ENCODE data around the gene ZNFX1. TPM values are rescaled to one million over a fixed set of nuclear protein-coding genes. Genes with fewer than 3 reads are reported as not detected.
"Not testable (repeated sequence)": the region's sequence is repeated elsewhere in the genome, so short reads cannot be mapped to it uniquely, and the experiment has no call there.

ZNFX1 gene
- 10 to 100 TPM; 56.4 to 57.2 TPM for total RNA-seq
- 10 to 100 TPM; 28.1 to 45.0 (median 35.8) TPM for polyA plus RNA-seq
- total RNA-seq = 146 to 321 (median 218) reads per million in 6 experiments

DNA sequence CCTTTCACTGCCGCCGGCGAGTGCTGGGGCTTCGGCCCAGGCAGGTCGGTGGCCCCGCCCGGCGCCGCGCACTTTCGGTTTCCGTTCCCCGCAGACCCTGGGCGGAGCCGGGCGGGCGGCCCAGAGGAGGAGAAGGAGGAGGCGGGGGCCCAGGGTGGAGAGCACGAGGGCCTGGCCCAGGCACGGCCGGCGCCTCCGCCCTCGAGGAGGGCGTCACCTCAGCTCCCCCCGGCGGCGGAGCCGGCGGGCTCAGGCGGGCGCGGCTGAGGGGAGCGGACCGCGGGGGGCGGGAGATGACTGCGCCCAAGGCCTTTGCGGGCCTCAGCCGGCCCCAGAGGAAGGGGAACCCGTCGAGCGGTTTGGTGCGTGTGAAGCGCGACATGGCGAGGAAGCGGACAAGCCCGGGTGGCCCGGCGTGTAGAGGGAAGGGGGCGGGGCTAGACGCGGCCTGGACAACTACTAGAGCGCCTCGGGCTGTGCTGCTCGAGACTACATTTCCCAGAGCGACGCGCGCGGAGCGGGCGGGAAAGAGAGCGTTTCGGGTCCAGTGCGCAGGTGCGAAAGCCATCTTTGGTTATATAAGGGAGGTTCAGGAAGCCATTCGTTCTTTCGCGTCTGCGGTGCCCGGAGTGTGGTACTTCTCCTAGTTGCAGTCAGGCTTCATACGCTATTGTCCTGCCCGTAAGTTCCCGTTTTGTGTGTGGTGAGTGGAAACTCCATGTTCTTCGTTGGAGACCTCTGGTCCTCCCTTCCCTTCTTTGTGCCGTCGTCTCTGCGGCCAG lies at the start of gene ZNFX1:
Gene ZNFX1, minus strand, starts transcription at position 22 of the 782 bp plus-strand sequence. CDS start 2,218 bp downstream, outside the sequence.
- Mint-ChIP-seq H3K4me3 (peak within 1 kb of the TSS; percentile 93 to 100 (median 96)), H3K27ac (peak within 1 kb of the TSS; percentile 95 to 99 (median 98)), H3K4me1 (peaks cover 38 to 77% (median 71%) of the 10 kb centered on the region in 4 donors), H3K9me3 (peaks cover 4 to 49% (median 27%) of the 10 kb centered on the region in 9 donors), H3K27me3 (peaks cover 0 to 3% (median 0%) of the 10 kb centered on the region in 5 donors), H3K36me3 (peaks cover 38 to 76% (median 52%) of the 10 kb centered on the region in 3 donors)
- peak; percentile 83 to 87 for ATAC-seq
- DNase-seq = peak; percentile 95 to 99 (median 98)
- POLR2A ChIA-PET = interaction anchor here (0.6 to 3.9 kb wide), 23 partner anchors 9 to 600 kb away, joined by 3 to 41 read pairs (median 4); partner anchors contain the start of genes DDX27, SLC9A8 and STAU1

DNA sequence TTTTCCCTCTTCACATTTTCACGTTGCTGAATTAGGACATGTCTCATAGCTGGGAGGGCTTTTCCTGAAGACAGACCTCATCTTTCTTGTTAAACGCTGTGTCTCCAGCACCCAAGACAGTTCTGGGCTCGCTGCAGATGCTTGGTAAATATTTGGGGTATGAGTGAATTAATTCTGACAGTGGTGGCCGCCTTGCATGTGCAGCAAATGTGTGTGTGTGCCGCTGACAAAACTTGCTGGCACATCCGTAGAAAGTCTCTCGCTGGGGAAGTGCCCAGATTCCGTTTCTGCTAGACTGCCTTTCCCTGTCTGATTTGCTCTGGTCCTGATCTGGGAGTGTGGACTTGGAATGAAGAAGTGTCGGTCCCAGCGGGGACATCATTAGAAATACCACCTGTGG lies 48.2 kb upstream of the ZNFX1 start:
- H3K4me3 Mint-ChIP-seq = no peak overlapping the region
- no peak for DNase-seq
- no peaks in the 10 kb centered on the region for H3K9me3 Mint-ChIP-seq
- H3K27ac Mint-ChIP-seq = no peak overlapping the region
- ATAC-seq = no peak
- POLR2A ChIA-PET = no interaction called here
- no peaks in the 10 kb centered on the region for H3K36me3 Mint-ChIP-seq
- peaks cover 9 to 22% (median 13%) of the 10 kb centered on the region in 4 donors for H3K4me1 Mint-ChIP-seq
- peaks cover 10 to 22% (median 13%) of the 10 kb centered on the region in 5 donors for H3K27me3 Mint-ChIP-seq

DNA sequence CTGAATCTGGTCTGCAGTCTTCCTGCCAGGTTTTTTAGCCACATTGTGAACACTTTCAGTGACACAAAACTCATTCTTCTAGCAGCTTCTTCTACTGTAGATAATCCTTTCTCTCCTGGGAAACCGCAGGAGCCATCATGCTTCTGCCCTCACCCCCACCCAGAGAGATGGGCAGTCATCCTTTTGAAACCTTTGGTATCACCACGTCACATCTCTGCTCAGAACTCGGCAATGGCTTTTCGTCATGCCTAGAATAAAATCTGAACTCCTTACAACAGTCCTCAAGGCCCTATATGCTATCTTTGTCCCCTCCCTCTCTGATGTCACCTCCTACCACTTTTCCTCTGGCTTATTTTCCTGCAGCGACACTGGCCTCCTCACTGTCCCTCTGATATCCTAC lies 46.4 kb upstream of the ZNFX1 start:
- H3K9me3 Mint-ChIP-seq = no peaks in the 10 kb centered on the region
- no peaks in the 10 kb centered on the region for H3K36me3 Mint-ChIP-seq
- no peak for DNase-seq
- ATAC-seq = no peak
- H3K4me1 Mint-ChIP-seq = peaks cover 9 to 24% (median 16%) of the 10 kb centered on the region in 4 donors
- POLR2A ChIA-PET = interaction anchor here (0.7 to 1.6 kb wide), 4 partner anchors 9 to 62 kb away, joined by 3 to 6 read pairs (median 5); no protein-coding TSS in a partner anchor
- peaks cover 13 to 27% (median 14%) of the 10 kb centered on the region in 5 donors for H3K27me3 Mint-ChIP-seq
- no peak overlapping the region for H3K4me3 Mint-ChIP-seq
- peak overlapping the region in 4 of 10 donors; percentile 8 to 78 (median 30) for H3K27ac Mint-ChIP-seq

DNA sequence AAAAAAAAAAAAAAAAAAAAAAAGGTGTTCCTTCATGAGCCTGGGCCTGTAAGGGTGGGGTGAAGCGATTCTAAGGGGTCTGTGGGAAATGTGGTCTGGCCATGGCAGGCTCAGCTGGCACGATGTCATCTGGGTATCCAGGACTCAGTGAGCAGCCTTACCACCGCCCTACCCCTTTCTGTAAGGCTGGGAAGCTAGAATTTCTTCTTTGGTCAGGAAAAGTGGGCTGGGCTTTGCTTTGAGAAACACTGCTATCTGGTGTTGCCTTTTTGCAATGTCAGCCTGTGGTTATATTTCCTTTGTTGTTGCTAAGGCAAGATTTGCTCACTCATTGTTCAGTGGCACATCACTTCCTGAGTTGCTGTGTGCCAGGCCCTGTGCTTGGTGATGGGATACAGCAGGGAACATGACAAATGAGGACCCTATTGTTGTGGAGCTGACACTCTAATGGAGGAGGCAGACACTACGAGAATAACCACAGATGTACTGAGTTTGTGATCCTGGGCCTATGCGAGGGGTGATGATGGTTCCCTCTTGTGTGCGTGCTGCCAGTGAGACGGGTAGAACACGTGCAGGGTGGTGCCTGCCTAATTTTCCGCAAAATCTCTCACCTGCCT lies 45.9 kb upstream of the ZNFX1 start:
- POLR2A ChIA-PET = interaction anchor here (0.7 to 1.6 kb wide), 8 partner anchors 10 to 88 kb away, joined by 3 to 14 read pairs (median 6); partner anchors contain the start of gene ZNFX1
- Mint-ChIP-seq H3K27me3 (peaks cover 19 to 29% (median 19%) of the 10 kb centered on the region in 5 donors), H3K9me3 (no peaks in the 10 kb centered on the region), H3K27ac (peak overlapping the region in 5 of 10 donors; percentile 13 to 83 (median 55)), H3K4me1 (peaks cover 12 to 30% (median 21%) of the 10 kb centered on the region in 4 donors), H3K4me3 (peak overlapping the region in 2 of 10 donors; percentile 15 to 44), H3K36me3 (no peaks in the 10 kb centered on the region)
- DNase-seq (peak in 6 of 10 donors; percentile 9 to 64 (median 40)), ATAC-seq (peak; percentile 77)

DNA sequence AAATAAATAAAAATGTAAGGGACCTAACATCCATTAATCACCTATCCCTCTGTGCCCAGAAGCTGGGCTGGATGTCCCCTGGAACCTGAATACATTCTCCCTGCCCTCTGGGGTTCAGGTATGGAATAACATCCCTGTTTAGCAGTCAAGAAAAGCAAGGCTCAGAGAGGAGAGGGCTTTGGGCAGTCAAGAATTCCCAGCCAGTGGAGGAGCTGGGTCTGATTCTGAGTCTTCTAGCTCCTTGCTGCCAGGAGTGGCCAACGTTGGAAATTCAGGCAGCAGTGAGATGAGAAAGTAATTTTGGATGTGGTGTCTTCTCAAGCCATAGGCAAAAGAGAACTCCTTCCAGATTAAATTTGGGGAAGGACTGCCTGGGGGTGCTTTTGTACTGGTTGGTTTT lies 42.6 kb upstream of the ZNFX1 start:
- Mint-ChIP-seq H3K9me3 (no peaks in the 10 kb centered on the region), H3K27ac (no peak overlapping the region), H3K4me1 (peaks cover 14 to 38% (median 25%) of the 10 kb centered on the region in 4 donors), H3K36me3 (no peaks in the 10 kb centered on the region), H3K4me3 (peak overlapping the region in 1 of 10 donors; percentile 48), H3K27me3 (peaks cover 21 to 39% (median 32%) of the 10 kb centered on the region in 5 donors)
- no peak for ATAC-seq
- DNase-seq = no peak
- POLR2A ChIA-PET = interaction anchor here (0.7 to 2.7 kb wide), 5 partner anchors 28 to 104 kb away, joined by 3 to 18 read pairs (median 4); partner anchors contain the start of gene ZNFX1

DNA sequence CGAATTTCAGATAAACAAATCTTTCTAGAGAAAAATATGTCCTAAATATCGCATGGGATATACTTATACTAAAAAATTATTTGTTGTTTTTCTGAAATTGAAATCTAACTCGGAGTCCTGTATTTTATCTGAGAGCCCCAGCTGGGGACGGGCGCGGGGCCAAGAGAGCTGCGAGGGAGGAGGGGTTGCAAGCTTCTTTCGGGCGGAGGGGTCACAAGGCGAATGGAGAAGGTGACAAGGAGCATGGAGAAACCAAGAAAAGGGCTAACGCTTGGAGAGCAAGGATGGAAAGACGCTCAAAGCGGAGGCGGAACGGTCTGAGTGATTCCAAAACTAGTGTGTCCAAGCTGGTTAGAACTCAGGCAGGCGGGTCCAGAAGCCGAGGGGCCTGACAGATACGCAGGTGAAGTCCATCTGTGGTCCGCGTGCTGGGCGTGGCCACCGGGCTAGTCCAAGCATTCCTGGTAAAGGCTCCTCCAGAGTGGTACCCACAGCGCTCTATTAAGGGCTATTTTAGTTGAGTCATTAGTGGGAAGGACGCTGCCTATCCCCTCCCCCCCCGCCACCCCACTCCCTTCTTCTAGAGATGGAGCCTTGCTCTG lies 41.5 kb upstream of the ZNFX1 start:
- Mint-ChIP-seq H3K27me3 (peaks cover 21 to 39% (median 32%) of the 10 kb centered on the region in 5 donors), H3K4me3 (peak overlapping the region; percentile 86 to 96 (median 92)), H3K36me3 (no peaks in the 10 kb centered on the region), H3K4me1 (peaks cover 10 to 31% (median 22%) of the 10 kb centered on the region in 4 donors), H3K9me3 (no peaks in the 10 kb centered on the region), H3K27ac (peak overlapping the region in 1 of 10 donors; percentile 87)
- POLR2A ChIA-PET = interaction anchor here (0.8 to 2.7 kb wide), 9 partner anchors 10 to 100 kb away, joined by 3 to 18 read pairs (median 6); partner anchors contain the start of genes DDX27 and ZNFX1
- ATAC-seq (no peak), DNase-seq (no peak)

DNA sequence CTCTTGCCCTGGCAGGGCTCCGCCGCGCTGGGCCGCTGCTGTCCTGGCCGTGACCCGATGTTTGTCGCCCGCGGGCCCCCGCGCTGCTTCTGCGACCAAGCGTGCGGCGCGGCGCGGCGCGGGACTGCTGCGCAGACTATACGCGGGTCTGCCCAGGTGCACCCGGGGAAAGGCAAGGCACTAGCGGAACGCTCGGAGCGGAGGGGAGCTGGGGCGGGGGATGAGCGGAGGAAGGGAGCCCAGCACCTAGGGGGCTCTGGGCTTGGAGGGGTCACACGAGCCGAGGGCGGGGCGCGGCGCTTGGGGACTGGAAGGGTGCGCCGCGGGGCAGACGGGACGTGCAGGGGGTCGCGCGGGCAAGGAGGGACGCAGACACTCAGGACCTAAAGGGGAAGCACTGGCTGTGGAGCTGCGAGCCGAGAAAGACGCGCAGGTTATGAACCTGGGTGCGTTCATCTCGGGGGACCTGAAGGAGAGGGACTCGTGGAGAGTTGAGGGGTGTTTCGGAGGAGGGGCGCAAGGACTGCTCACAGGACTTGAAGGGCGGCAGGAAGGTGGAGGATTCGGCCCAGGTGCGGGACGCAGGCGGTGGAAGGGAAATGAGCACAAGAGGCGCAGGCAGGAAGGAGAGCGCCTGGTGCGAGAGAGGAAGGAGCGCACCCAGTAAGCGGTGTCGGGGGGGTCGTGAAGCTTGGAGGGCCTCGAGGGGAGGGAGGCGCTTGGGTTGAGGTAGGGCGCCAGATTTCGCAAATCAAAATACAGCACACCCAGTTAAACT lies 40.8 kb upstream of the ZNFX1 start:
- H3K27ac Mint-ChIP-seq = peak overlapping the region in 7 of 10 donors; percentile 0 to 87 (median 66)
- H3K9me3 Mint-ChIP-seq = no peaks in the 10 kb centered on the region
- POLR2A ChIA-PET = interaction anchor here (0.7 to 2.7 kb wide), 9 partner anchors 9 to 100 kb away, joined by 3 to 18 read pairs (median 6); partner anchors contain the start of genes DDX27 and ZNFX1

DNA sequence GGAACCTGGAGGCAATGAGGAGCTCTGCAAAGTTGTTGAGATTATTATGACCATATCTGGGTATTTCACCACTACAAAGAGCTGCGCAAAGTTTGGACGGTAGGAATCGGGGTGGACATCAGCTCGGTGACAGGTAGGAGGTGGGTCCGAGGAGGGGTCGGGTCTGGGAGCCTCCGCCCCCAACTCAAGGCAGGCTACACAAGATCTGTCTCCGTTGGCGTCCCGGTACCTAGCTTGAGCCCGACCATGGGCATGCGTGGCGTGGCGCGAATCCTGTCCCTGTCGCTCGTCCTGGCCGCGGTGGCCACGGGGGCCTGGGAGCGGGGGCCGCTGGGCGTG lies 40.2 kb upstream of the ZNFX1 start:
- H3K36me3 Mint-ChIP-seq = no peaks in the 10 kb centered on the region
- ATAC-seq = no peak
- peaks cover 21 to 39% (median 32%) of the 10 kb centered on the region in 5 donors for H3K27me3 Mint-ChIP-seq
- POLR2A ChIA-PET = interaction anchor here (0.7 to 2.7 kb wide), 5 partner anchors 15 to 99 kb away, joined by 4 to 18 read pairs (median 6); partner anchors contain the start of genes DDX27 and ZNFX1
- peak overlapping the region; percentile 55 to 96 (median 80) for H3K4me3 Mint-ChIP-seq
- no peak for DNase-seq
- H3K9me3 Mint-ChIP-seq = no peaks in the 10 kb centered on the region
- peak overlapping the region in 2 of 10 donors; percentile 3 to 7 for H3K27ac Mint-ChIP-seq
- H3K4me1 Mint-ChIP-seq = peaks cover 8 to 22% (median 13%) of the 10 kb centered on the region in 4 donors

More for the DNA sequence above, 40.8 kb upstream of the ZNFX1 start:
- peak overlapping the region; percentile 86 to 96 (median 92) for H3K4me3 Mint-ChIP-seq
- ATAC-seq = peak; percentile 70 to 78
- DNase-seq = peak in 7 of 10 donors; percentile 15 to 71 (median 22)
- H3K4me1 Mint-ChIP-seq = peaks cover 8 to 24% (median 17%) of the 10 kb centered on the region in 4 donors
- H3K27me3 Mint-ChIP-seq = peaks cover 21 to 39% (median 32%) of the 10 kb centered on the region in 5 donors
- no peaks in the 10 kb centered on the region for H3K36me3 Mint-ChIP-seq

DNA sequence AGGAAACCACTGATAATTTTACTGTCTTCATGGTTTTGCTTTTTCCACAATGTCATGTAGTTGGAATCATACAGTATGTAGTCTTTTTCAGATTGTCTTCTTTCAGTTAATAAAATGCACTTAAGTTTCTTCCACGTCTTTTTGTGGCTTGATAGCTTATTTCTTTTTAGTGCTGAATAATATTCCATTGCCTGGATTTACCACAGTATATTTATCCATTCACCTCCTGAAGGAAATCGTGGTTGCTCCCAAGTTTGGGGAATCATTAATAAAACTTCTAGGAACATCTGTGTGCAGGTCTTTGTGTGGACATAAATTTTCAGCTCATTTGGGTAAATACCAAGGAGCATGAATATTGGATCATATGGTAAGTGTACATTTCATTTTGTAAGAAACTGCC lies 38.8 kb upstream of the ZNFX1 start:
- H3K4me3 Mint-ChIP-seq = no peak overlapping the region
- H3K4me1 Mint-ChIP-seq = peaks cover 5 to 16% (median 12%) of the 10 kb centered on the region in 4 donors
- no peak overlapping the region for H3K27ac Mint-ChIP-seq
- peaks cover 20 to 39% (median 28%) of the 10 kb centered on the region in 5 donors for H3K27me3 Mint-ChIP-seq
- H3K36me3 Mint-ChIP-seq = no peaks in the 10 kb centered on the region
- POLR2A ChIA-PET = interaction anchor here (0.9 kb wide), 1 partner anchor 29 kb away, joined by 3 read pairs; no protein-coding TSS in a partner anchor
- H3K9me3 Mint-ChIP-seq = no peaks in the 10 kb centered on the region
- no peak for DNase-seq
- ATAC-seq = no peak

DNA sequence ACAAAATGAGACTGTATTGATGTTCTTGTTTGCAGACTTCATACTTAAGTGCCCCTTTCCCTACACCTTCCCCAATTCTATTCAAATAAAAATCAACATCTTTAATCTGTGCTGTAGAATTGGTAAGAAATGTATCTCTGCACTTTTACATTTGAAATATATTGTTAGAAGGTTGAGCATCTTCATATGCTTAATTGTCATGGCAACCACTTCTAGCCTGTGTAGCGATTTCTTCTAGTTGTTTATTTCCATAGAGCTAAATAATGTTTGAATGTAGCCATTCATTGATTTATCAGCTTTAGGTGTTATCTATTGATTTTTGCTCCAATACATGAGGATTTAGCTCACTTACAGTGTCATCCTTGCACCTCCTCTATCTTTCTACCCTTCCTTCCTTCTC lies 37.7 kb upstream of the ZNFX1 start:
- Mint-ChIP-seq H3K4me3 (no peak overlapping the region), H3K4me1 (peaks cover 8 to 16% (median 11%) of the 10 kb centered on the region in 4 donors), H3K9me3 (peaks cover 0 to 6% (median 0%) of the 10 kb centered on the region in 9 donors), H3K36me3 (peaks cover 0 to 7% (median 5%) of the 10 kb centered on the region in 3 donors), H3K27me3 (peaks cover 16 to 34% (median 21%) of the 10 kb centered on the region in 5 donors), H3K27ac (no peak overlapping the region)
- POLR2A ChIA-PET = interaction anchor here (0.6 kb wide), 1 partner anchor 565 kb away, joined by 4 read pairs; no protein-coding TSS in a partner anchor
- DNase-seq = no peak
- no peak for ATAC-seq

DNA sequence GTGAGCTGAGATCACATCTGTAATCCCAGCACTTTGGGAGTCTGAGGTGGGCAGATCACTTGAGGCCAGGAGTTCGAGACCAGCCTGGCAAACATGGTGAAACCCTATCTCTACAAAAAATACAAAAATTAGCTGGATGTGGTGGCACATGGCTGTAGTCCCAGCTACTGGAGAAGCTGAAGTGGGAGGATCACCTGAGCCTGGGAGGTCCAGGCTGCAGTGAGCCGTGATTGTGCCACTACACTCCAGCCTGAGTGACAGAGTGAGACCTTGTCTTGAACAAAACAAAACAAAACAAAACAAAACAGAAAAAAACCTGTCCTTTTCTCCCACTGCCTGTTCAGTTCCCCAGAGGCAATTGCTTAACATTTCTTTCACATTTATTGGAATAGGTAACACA lies 36.2 kb upstream of the ZNFX1 start:
- peaks cover 0 to 14% (median 6%) of the 10 kb centered on the region in 3 donors for H3K36me3 Mint-ChIP-seq
- H3K27ac Mint-ChIP-seq, H3K4me3 Mint-ChIP-seq, POLR2A ChIA-PET, H3K9me3 Mint-ChIP-seq, DNase-seq, ATAC-seq: not testable (repeated sequence)
- H3K27me3 Mint-ChIP-seq = peaks cover 8 to 30% (median 16%) of the 10 kb centered on the region in 5 donors
- peaks cover 6 to 12% (median 7%) of the 10 kb centered on the region in 4 donors for H3K4me1 Mint-ChIP-seq

Measured in naive thymus-derived CD8-positive, alpha-beta T cell (primary cell).